Stimulated activated CD4-positive, alpha-beta T cell treated with anti-CD3 and anti-CD28 coated beads, Interleukin-2, amount 100 ng/mL, for 48 hours (primary cell): ENCODE results near the gene AGTPBP1.
"Not testable (repeated sequence)": the region's sequence is repeated elsewhere in the genome, so short reads cannot be mapped to it uniquely, and the experiment has no call there.

Experiments
- DNase-seq, 2 donors: peaks; one replicate each; pipeline ENCODE4 v3.0.0-alpha.2; 2020

The AGTPBP1 gene

DNA sequence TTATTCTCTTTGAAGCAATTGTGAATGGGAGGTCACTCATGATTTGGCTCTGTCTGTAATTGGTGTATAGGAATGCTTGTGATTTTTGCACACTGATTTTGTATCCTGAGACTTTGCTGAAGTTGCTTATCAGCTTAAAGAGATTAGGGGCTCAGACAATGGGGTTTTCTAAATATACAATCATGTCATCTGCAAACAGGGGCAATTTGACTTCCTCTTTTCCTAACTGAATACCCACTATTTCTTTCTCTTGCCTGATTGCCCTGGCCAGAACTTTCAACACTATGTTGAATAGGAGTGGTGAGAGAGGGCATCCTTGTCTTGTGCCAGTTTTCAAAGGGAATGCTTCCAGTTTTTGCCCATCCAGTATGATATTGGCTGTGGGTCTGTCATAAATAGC, 22.3 kb downstream of the AGTPBP1 start:
- DNase-seq = not testable (repeated sequence)

DNA sequence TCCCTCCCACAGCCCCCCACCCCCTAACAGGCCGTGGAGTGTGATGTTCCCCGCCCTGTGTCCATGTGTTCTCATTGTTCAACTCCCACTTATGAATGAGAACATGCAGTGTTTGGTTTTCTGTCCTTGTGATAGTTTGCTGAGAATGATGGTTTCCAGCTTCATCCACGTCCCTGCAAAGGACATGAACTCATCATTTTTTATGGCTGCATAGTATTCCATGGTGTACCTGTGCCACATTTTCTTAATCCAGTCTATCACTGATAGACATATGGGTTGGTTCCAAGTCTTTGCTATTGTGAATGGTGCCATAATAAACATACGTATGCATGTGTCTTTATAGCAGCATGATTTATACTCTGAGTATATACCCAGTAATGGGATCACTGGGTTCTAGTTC, 23.9 kb downstream of the AGTPBP1 start:
- DNase-seq = not testable (repeated sequence)

- DNase-seq = no peak
Measured at GRCh38 chr9:85717220-85717619, 24.5 kb downstream of the AGTPBP1 start.

GRCh38 chr9:85716031-85716877, 25.5 kb downstream of the AGTPBP1 start:
- no peak for DNase-seq

GRCh38 chr9:85715587-85715986, 26.2 kb downstream of the AGTPBP1 start:
- no peak for DNase-seq

DNA sequence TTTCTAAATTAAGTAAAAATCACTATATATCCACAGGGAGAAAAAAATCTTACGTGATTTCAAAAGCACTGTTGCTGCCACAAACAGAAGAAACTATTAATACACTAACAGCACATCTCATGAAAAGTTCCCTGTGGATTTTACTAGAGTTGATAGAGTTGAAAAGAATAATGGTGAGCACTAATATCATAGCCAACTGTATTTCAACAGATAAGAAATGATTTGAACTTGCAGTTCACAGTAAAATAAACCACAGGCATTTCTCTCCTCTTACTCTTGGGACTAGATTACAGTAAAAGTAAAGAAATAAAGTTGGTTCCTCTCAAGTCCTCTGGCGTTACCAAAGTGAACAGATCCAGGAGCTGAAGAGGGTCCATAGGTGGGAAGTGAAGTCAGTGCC, 27.9 kb downstream of the AGTPBP1 start:
- DNase-seq = no peak

DNA sequence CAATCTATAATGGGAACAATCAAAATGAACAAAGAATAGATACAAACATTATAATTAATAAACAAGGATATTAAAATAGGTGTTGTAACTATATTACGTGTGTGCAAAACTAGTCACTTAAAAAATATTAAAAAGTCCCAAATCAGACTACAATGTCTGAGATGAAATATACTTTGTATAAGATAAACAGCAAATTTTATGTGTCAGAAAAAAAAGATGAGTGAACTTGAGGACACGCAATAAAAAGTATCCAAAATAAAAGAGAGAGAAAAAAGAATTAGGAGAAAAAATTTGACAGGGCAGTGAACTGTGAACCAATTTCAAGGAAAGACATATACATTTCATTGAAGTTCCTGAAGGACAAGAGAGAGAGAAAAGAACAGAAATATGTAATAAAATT, 37.0 kb downstream of the AGTPBP1 start:
- DNase-seq = no peak

- no peak for DNase-seq
Measured at GRCh38 chr9:85703398-85703797, 38.4 kb downstream of the AGTPBP1 start.

GRCh38 chr9:85702726-85703289, 38.9 kb downstream of the AGTPBP1 start:
- DNase-seq = no peak

- DNase-seq = no peak
Measured at GRCh38 chr9:85702191-85702590, 39.6 kb downstream of the AGTPBP1 start.

GRCh38 chr9:85700330-85700729, 41.4 kb downstream of the AGTPBP1 start:
- DNase-seq = no peak

DNA sequence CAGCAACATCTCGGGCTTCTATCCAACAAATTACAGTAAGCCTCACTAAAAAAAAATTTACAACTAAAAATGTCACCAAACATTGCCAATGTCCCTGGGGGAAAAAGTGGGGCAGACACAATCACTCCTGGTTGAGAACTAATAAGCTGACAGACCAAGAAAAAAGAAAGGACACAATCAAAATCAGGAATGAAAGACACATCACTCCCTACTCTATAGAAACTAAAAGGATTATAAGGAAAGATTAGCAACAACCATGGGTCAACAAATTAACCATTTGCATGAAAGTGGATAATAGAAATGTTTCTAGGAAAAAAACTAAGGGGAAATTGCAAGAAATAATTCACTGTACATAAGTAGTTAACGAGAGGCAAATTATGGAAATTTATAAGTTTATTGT, 53.4 kb downstream of the AGTPBP1 start:
- DNase-seq = no peak

DNA sequence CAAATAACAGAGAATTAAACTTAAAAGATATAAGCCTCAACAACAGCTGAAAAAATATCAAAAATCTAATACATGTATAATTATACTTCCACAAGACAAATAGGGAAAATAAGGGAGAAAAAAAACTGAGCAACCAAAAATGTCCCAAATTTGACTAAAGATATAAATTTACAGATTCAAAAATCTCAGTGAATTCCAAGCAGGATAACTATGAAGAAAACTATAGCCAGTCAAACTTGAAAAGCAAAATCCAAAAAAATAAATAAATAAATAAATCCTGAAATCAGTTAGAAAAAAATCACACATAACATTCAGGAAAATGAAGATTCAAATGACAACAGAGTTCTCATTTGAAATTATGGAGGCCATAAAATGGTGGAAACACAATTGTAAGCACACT, 56.7 kb downstream of the AGTPBP1 start:
- DNase-seq = no peak

GRCh38 chr9:85676790-85677189, 65.0 kb downstream of the AGTPBP1 start:
- no peak for DNase-seq

GRCh38 chr9:85667374-85667773, 74.4 kb downstream of the AGTPBP1 start:
- no peak for DNase-seq

DNA sequence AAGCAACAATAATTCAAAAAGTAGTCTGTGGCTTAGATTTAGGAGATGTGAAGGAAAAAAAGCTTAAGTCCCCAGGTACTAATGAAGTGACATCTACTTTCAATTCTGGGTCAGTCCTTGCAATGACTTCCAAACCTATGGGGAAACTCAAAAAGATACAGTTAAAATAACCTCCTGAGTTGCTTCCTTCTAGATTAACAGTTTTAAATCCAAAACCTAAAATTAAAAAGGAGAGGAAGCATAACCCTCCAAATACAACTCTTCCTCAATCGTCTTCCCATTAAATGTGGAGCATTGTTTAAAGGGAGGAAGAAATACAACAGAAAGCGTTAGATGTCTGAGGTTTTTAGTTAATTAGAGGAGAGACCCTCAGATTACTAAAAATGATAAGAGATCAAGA, 75.7 kb downstream of the AGTPBP1 start:
- no peak for DNase-seq

DNA sequence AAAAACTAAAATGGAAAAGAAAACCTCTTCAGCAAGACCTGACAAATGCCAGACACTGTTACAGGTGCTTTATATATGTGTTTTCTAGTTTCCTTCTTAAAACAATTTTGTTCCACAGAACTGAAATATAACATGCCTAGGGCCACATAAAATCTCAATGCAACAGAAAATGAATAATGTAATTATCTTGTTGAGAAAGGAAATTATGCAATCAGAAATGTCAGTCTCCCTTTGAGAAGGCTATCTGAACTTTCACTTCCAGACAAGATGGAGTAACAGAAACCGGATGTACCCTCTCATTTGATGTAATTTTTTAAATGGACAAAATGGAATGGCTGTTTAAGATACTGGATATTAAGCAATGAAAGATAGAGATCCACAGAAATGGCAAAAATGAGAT, 79.2 kb downstream of the AGTPBP1 start:
- no peak for DNase-seq

GRCh38 chr9:85658716-85659115, 83.0 kb downstream of the AGTPBP1 start:
- no peak for DNase-seq

- no peak for DNase-seq
Measured at GRCh38 chr9:85653153-85653552, 88.6 kb downstream of the AGTPBP1 start.

DNA sequence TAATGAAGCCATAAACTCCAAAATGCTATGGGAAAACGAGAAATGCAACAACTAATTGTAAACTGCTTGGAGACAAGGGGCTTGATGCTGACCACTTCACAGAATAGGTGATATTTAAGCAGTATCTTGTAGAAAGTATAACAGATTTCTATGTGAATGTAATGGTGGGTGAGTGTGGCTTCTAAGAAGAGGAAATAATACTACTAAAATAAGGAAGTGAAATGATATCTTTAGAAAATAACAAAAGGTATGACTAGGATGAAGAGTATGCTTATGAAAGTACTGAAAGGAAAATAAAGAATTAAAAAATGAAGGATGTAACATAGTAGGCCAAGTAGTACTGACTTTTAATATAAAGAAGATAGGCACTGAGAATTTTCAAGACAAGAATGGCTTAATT, 94.2 kb downstream of the AGTPBP1 start:
- DNase-seq = no peak

DNA sequence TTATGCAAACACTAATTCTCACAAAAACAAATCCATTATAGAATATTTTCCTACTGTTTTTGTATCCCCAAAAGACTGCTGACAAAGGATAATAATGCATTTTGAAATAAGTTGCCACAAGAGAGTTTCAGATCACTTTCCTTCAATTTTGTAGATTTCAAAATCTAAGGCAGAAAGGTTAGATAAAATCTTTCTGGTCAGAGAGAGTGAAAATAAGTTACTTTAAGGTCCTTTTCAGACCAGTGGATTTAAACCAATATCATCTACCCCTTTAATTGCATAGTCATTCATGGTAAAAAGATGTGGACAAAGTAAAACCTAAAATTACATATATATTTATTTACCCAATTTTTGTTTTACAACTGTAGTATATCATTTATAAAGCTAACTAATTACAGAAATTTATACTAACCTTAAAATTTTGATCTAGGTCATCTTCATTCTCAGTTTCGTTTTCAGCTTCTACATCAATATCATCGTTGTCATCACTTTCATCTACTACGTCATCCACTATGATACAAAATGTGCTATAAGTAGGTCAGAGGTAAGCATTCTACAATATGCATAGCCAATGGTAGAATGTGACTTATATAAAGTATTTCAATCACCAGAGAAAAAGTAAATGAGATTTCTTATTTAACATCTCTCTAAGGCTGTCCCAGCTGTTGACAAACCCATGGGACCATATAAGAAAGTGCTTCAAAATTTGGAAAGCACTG, 95.7 kb downstream of the AGTPBP1 start:
- no peak for DNase-seq

- no peak for DNase-seq
Measured at GRCh38 chr9:85640425-85640824, 101.3 kb downstream of the AGTPBP1 start.

DNA sequence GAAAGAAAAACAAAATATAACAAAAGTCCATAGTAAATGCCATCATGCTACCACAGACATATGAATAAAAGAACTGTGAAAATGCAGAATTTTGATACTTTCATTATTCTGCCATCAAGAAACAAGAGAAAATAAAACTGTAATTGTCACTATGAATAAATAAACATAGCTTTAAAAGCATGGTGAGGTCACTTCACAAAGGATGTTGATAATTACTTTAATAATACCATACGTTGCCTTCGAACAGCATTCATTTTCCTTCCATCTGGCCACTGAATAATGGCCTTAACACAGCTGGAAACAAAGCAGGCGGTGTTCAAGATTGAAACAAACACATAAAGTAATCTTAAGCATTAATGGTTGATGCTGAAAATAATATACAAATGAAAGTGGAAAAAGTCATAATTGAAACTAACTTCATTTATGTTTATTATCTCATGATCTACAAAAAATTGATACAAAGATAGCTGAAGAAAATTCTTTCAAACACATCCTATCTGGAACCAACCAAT, 102.0 kb downstream of the AGTPBP1 start:
- DNase-seq = no peak

- DNase-seq = no peak
Measured at GRCh38 chr9:85631809-85632208, 109.9 kb downstream of the AGTPBP1 start.
